ENCODE results near the gene SPTBN2. TPM values are rescaled to one million over a fixed set of nuclear protein-coding genes. Genes with fewer than 3 reads are reported as not detected.

Gene SPTBN2
- total RNA-seq, 4 donors from 2014 or later, result 337 to 544 (median 450) TPM

- WGBS, result 100% methylated on average over 11 of the region's 27 CpGs
- Histone ChIP-seq H3K27ac (no peak overlapping the region), H3K27me3 (no peaks in the 10 kb centered on the region), H3K4me1 (peaks cover 3% of the 10 kb centered on the region), H3K9me3 (no peaks in the 10 kb centered on the region), H3K4me3 (no peak overlapping the region), H3K36me3 (peaks cover 66% of the 10 kb centered on the region)
- TF ChIP-seq POLR2A (IDR thresholded peaks at IDR 0.05), result no peak
- TF ChIP-seq EP300 (IDR thresholded peaks at IDR 0.05), result no peak
- no peak for TF ChIP-seq POLR2AphosphoS5 (IDR thresholded peaks at IDR 0.05)
- no peak for TF ChIP-seq CTCF (IDR thresholded peaks at IDR 0.05)
- no peak for DNase-seq (ENCODE audit: low spot score in 2 of 2)
These were observed 28.3 kb downstream of the SPTBN2 start for GRCh38 chr11:66700742-66701141.

- Histone ChIP-seq H3K36me3 (peaks cover 69% of the 10 kb centered on the region), H3K4me3 (no peak overlapping the region), H3K27ac (no peak overlapping the region), H3K9me3 (no peaks in the 10 kb centered on the region), H3K27me3 (no peaks in the 10 kb centered on the region), H3K4me1 (peaks cover 3% of the 10 kb centered on the region)
- WGBS, result 97% methylated on average over 10 of the region's 15 CpGs
- TF ChIP-seq CTCF (IDR thresholded peaks at IDR 0.05) (no peak), POLR2AphosphoS5 (IDR thresholded peaks at IDR 0.05) (no peak), POLR2A (IDR thresholded peaks at IDR 0.05) (no peak), EP300 (IDR thresholded peaks at IDR 0.05) (no peak)
- no peak for DNase-seq (ENCODE audit: low spot score in 2 of 2)
These were observed 28.7 kb downstream of the SPTBN2 start for GRCh38 chr11:66700337-66700736.

GRCh38 chr11:66698491-66698890, 30.5 kb downstream of the SPTBN2 start:
- WGBS, result 92% methylated on average over 9 of the region's 9 CpGs
- H3K36me3 ChIP-seq, result peaks cover 60% of the 10 kb centered on the region
- H3K9me3 ChIP-seq, result no peaks in the 10 kb centered on the region
- no peak for DNase-seq (ENCODE audit: low spot score in 2 of 2)
- TF ChIP-seq POLR2A (IDR thresholded peaks at IDR 0.05) (no peak), CTCF (IDR thresholded peaks at IDR 0.05) (no peak), EP300 (IDR thresholded peaks at IDR 0.05) (no peak), POLR2AphosphoS5 (IDR thresholded peaks at IDR 0.05) (no peak)
- no peaks in the 10 kb centered on the region for H3K27me3 ChIP-seq
- H3K4me3 ChIP-seq, result no peak overlapping the region
- no peak overlapping the region for H3K27ac ChIP-seq
- peaks cover 4% of the 10 kb centered on the region for H3K4me1 ChIP-seq

GRCh38 chr11:66697988-66698387, 31.0 kb downstream of the SPTBN2 start:
- H3K27ac ChIP-seq, result no peak overlapping the region
- no peak for TF ChIP-seq EP300 (IDR thresholded peaks at IDR 0.05)
- TF ChIP-seq POLR2AphosphoS5 (IDR thresholded peaks at IDR 0.05), result no peak
- no peak for TF ChIP-seq CTCF (IDR thresholded peaks at IDR 0.05)
- no peak for TF ChIP-seq POLR2A (IDR thresholded peaks at IDR 0.05)
- H3K36me3 ChIP-seq, result peaks cover 65% of the 10 kb centered on the region

GRCh38 chr11:66696146-66696545, 32.9 kb downstream of the SPTBN2 start:
- WGBS, result 82% methylated on average over 5 of the region's 9 CpGs
- TF ChIP-seq EP300 (IDR thresholded peaks at IDR 0.05) (no peak), POLR2A (IDR thresholded peaks at IDR 0.05) (no peak), POLR2AphosphoS5 (IDR thresholded peaks at IDR 0.05) (no peak), CTCF (IDR thresholded peaks at IDR 0.05) (no peak)
- no peaks in the 10 kb centered on the region for H3K9me3 ChIP-seq
- no peak overlapping the region for H3K27ac ChIP-seq
- peaks cover 4% of the 10 kb centered on the region for H3K4me1 ChIP-seq
- no peak overlapping the region for H3K4me3 ChIP-seq
- DNase-seq (ENCODE audit: low spot score in 2 of 2), result no peak
- H3K36me3 ChIP-seq, result peaks cover 79% of the 10 kb centered on the region
- H3K27me3 ChIP-seq, result no peaks in the 10 kb centered on the region

More at GRCh38 chr11:66697988-66698387, 31.0 kb downstream of the SPTBN2 start:
- H3K4me3 ChIP-seq, result no peak overlapping the region
- H3K9me3 ChIP-seq, result no peaks in the 10 kb centered on the region
- H3K27me3 ChIP-seq, result no peaks in the 10 kb centered on the region
- H3K4me1 ChIP-seq, result peaks cover 4% of the 10 kb centered on the region
- no peak for DNase-seq (ENCODE audit: low spot score in 2 of 2)
- whole genome bisulfite sequencing, result 93% methylated on average over 6 of the region's 6 CpGs

Measured in suprapubic skin (tissue), 4 donors.